T1000 (cell line): Measurements from ENCODE around the gene FBXW5.

ENCODE experiments used
- DNase-seq: peaks from one replicate; lab custom pipeline; 2025; ENCODE audit warnings: mixed read lengths; lab: John Stamatoyannopoulos, UW

FBXW5 gene

GRCh38 chr9:136934277-136934676 is 10.3 kb downstream of the FBXW5 start:
- DNase-seq: no peak

GRCh38 chr9:136931611-136932130 is 12.9 kb downstream of the FBXW5 start:
- DNase-seq: no peak

GRCh38 chr9:136930014-136930413 is 14.5 kb downstream of the FBXW5 start:
- no peak for DNase-seq

- no peak for DNase-seq
Observed at GRCh38 chr9:136928591-136928990, 15.9 kb downstream of the FBXW5 start.

GRCh38 chr9:136927343-136928271 is 16.9 kb downstream of the FBXW5 start:
- no peak for DNase-seq

GRCh38 chr9:136926749-136927148 is 17.8 kb downstream of the FBXW5 start:
- no peak for DNase-seq

- DNase-seq: no peak
Observed at GRCh38 chr9:136926154-136926704, 18.3 kb downstream of the FBXW5 start.

GRCh38 chr9:136925414-136926153 is 19.0 kb downstream of the FBXW5 start:
- no peak for DNase-seq

- no peak for DNase-seq
Observed at GRCh38 chr9:136923881-136924280, 20.7 kb downstream of the FBXW5 start.

GRCh38 chr9:136922540-136922939 is 22.0 kb downstream of the FBXW5 start:
- no peak for DNase-seq

GRCh38 chr9:136921718-136922117 is 22.8 kb downstream of the FBXW5 start:
- DNase-seq: no peak

GRCh38 chr9:136921307-136921706 is 23.2 kb downstream of the FBXW5 start:
- no peak for DNase-seq

- DNase-seq: no peak
Observed at GRCh38 chr9:136920734-136921231, 23.8 kb downstream of the FBXW5 start.

GRCh38 chr9:136920069-136920468 is 24.5 kb downstream of the FBXW5 start:
- no peak for DNase-seq

- DNase-seq: no peak
Observed at GRCh38 chr9:136917902-136918301, 26.6 kb downstream of the FBXW5 start.

- no peak for DNase-seq
Observed at GRCh38 chr9:136916330-136917184, 28.0 kb downstream of the FBXW5 start.

- no peak for DNase-seq
Observed at GRCh38 chr9:136915632-136916329, 28.8 kb downstream of the FBXW5 start.

GRCh38 chr9:136913701-136914438 is 30.7 kb downstream of the FBXW5 start:
- no peak for DNase-seq

- DNase-seq: no peak
Observed at GRCh38 chr9:136910901-136911245, 33.7 kb downstream of the FBXW5 start.
